KMS-11 (cell line): ENCODE measurements around the gene KRI1.
"Not testable (repeated sequence)": the region's sequence is repeated elsewhere in the genome, so short reads cannot be mapped to it uniquely, and the experiment has no call there.

Experiments
- H2AFZ ChIP-seq: fragments of 200-600 bp; sonication (generic); 2 replicates; pipeline ENCODE4 v1.6.1; 2016; ENCODE audit warnings: antibody characterized with exemption, mixed run types, low read depth
- H3K27ac ChIP-seq: fragments of 200-600 bp; sonication (generic); 2 replicates; pipeline ENCODE4 v1.6.1; 2016; ENCODE audit warnings: mild to moderate bottlenecking, mixed run types
- H3K27me3 ChIP-seq: fragments of 200-600 bp; sonication (generic); 2 replicates; pipeline ENCODE4 v1.6.1; 2017; ENCODE audit warnings: mild to moderate bottlenecking, low read depth, mixed run types, moderate library complexity; ENCODE audit not compliant: insufficient read depth
- H3K36me3 ChIP-seq: fragments of 200-600 bp; sonication (generic); 2 replicates; pipeline ENCODE4 v1.6.1; 2017; ENCODE audit warnings: mild to moderate bottlenecking, mixed run types; ENCODE audit not compliant: insufficient read depth
- H3K4me1 ChIP-seq: fragments of 200-600 bp; sonication (generic); 2 replicates; pipeline ENCODE4 v1.6.1; 2016; ENCODE audit warnings: mild to moderate bottlenecking, low read depth, mixed run types; ENCODE audit not compliant: poor library complexity, severe bottlenecking
- H3K4me2 ChIP-seq: fragments of 200-600 bp; sonication (generic); 2 replicates; pipeline ENCODE4 v1.7.0; 2016; ENCODE audit warnings: mild to moderate bottlenecking, mixed run types
- H3K4me3 ChIP-seq: fragments of 200-600 bp; sonication (generic); IDR thresholded peaks from 2 replicates; pipeline ENCODE4 v1.6.1; 2017; ENCODE audit warnings: low read depth, low read length, mixed read lengths; ENCODE audit not compliant: insufficient read depth
- H3K79me2 ChIP-seq: fragments of 200-600 bp; sonication (generic); 2 replicates; pipeline ENCODE4 v1.6.1; 2016; ENCODE audit warnings: low read depth, mixed run types; ENCODE audit not compliant: insufficient read depth
- H3K9ac ChIP-seq: fragments of 200-600 bp; sonication (generic); 2 replicates; pipeline ENCODE4 v1.6.1; 2016; ENCODE audit warnings: mild to moderate bottlenecking, mixed run types
- H4K20me1 ChIP-seq: fragments of 200-600 bp; sonication (generic); 2 replicates; pipeline ENCODE4 v1.6.1; 2016; ENCODE audit warnings: mild to moderate bottlenecking, mixed run types; ENCODE audit not compliant: insufficient read depth
- TF ChIP-seq, protein P1 (sequence below): fragments of 200-600 bp; sonication (generic); conservative IDR thresholded peaks from 2 replicates; pipeline ENCODE4 v1.6.1; 2017; ENCODE audit warnings: low read depth, mild to moderate bottlenecking, antibody characterized with exemption, low read length, moderate library complexity, mixed read lengths

Gene KRI1

DNA sequence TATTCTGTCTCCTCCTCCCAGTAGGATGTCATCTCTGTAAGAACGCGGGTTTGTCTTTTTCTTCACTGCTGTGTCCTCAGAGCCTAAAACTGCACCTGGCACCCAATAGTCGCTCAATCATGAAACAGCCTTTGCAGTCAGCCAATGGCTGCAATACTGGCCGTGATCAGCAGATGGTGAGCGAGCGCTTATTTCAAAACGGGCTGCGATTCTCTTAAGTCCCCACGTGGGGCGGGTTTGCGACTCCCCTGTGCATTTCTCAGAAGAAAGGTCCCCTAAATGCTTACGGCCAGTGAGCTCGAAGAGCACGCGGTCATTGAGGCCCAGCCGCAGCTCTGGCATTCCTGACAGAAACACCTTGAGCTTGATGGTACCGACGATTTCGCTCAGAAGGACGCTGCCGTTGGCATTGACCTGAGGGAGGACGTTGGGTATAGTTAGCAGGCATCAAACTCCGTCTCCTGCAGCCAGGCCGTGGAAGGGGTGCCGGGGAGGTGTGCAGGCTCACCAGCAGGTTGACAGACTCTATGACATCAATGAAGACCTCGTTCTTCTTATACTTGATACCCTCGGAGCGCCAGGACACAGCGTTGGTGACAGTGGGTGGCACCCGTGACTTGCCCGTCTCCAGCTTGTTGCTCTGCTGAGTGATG lies 15.3 kb upstream of the KRI1 start:
- H4K20me1 ChIP-seq, result no peaks in the 10 kb centered on the region
- no peaks in the 10 kb centered on the region for H3K4me1 ChIP-seq
- H3K4me3 ChIP-seq, result no peak overlapping the region
- peak overlapping the region; percentile 18; the same call in 1 of the 2 replicates for H3K4me2 ChIP-seq
- TF ChIP-seq, protein P1, sequence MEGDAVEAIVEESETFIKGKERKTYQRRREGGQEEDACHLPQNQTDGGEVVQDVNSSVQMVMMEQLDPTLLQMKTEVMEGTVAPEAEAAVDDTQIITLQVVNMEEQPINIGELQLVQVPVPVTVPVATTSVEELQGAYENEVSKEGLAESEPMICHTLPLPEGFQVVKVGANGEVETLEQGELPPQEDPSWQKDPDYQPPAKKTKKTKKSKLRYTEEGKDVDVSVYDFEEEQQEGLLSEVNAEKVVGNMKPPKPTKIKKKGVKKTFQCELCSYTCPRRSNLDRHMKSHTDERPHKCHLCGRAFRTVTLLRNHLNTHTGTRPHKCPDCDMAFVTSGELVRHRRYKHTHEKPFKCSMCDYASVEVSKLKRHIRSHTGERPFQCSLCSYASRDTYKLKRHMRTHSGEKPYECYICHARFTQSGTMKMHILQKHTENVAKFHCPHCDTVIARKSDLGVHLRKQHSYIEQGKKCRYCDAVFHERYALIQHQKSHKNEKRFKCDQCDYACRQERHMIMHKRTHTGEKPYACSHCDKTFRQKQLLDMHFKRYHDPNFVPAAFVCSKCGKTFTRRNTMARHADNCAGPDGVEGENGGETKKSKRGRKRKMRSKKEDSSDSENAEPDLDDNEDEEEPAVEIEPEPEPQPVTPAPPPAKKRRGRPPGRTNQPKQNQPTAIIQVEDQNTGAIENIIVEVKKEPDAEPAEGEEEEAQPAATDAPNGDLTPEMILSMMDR, result peak; percentile 91
- H3K36me3 ChIP-seq, result no peaks in the 10 kb centered on the region
- H3K27ac ChIP-seq, result no peak overlapping the region
- peak overlapping the region; percentile 63 for H2AFZ ChIP-seq
- no peak overlapping the region for H3K9ac ChIP-seq
- no peaks in the 10 kb centered on the region for H3K79me2 ChIP-seq
- peaks cover 23% of the 10 kb centered on the region for H3K27me3 ChIP-seq

DNA sequence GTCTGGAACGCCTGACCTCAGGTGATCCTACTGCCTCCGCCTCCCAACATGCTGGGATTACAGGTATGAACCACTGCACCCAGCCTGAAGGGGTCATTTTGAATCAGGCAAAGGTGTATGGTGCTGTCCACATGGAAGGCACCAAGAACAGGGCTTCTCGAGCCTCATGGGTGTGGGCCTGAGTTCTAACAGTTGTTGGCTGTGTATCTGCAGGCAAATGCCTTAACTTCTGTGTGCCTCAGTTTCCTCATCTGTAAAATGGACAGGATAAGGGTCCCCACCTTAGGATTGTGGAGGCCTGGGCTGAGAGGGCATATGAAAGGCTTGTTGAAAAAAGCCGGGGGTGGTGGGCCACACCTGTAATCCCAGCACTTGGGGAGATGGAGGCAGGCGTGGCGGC lies 12.1 kb upstream of the KRI1 start:
- H4K20me1 ChIP-seq, result no peaks in the 10 kb centered on the region
- no peaks in the 10 kb centered on the region for H3K79me2 ChIP-seq
- H3K4me3 ChIP-seq, result no peak overlapping the region
- no peaks in the 10 kb centered on the region for H3K36me3 ChIP-seq
- H3K4me1 ChIP-seq, result no peaks in the 10 kb centered on the region
- H3K4me2 ChIP-seq, result no peak overlapping the region
- TF ChIP-seq, protein P1, result no peak
- no peak overlapping the region for H3K27ac ChIP-seq
- peaks cover 4% of the 10 kb centered on the region; the same call in 1 of the 2 replicates for H3K27me3 ChIP-seq
- H3K9ac ChIP-seq, result no peak overlapping the region
- H2AFZ ChIP-seq, result no peak overlapping the region

DNA sequence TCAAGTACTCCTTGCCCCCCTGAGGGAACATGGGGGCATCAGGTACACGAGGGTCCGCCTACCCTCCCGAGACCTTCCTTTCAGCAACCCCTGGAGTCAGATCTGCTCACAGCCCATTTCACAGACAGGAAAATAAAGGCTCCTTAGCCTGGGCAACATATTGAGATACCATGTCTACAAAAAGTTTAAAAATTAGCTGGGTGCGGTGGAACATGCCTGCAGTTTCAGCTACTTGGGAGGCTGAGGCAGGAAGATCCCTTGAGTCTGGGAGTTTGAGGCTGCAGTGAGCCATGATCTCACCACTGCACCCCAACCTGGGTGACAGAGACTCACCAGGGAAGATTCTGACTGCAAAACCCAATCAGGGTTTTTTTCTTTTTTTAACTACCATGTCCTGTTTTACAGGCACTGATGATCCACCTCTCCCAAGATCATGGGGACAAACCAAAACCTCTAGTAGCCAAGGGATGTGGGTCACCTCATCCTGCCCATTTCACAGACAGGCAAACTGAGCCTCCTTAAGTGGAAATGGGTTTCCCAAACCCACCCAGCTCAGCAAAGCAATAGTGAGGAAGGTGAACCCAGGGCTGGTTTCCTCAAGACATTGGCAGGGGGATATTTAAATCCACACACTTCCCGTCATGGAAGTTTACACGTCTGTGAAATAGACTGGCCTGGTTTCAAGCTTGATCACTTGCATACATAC lies 9.4 kb upstream of the KRI1 start:
- Histone ChIP-seq H3K79me2 (no peaks in the 10 kb centered on the region), H3K4me1 (no peaks in the 10 kb centered on the region), H2AFZ (no peak overlapping the region), H4K20me1 (no peaks in the 10 kb centered on the region), H3K27me3 (peaks cover 3% of the 10 kb centered on the region; the same call in 1 of the 2 replicates), H3K4me2 (no peak overlapping the region), H3K36me3 (no peaks in the 10 kb centered on the region), H3K9ac (no peak overlapping the region), H3K4me3 (no peak overlapping the region), H3K27ac (no peak overlapping the region)
- TF ChIP-seq, protein P1, result no peak

GRCh38 chr19:10574462-10574861 lies 8.7 kb upstream of the KRI1 start:
- Histone ChIP-seq H3K4me2 (no peak overlapping the region), H3K36me3 (no peaks in the 10 kb centered on the region), H3K4me1 (peaks cover 7% of the 10 kb centered on the region), H2AFZ (no peak overlapping the region), H3K27me3 (peaks cover 3% of the 10 kb centered on the region; the same call in 1 of the 2 replicates), H3K79me2 (no peaks in the 10 kb centered on the region), H3K27ac (no peak overlapping the region), H3K4me3 (no peak overlapping the region), H4K20me1 (no peaks in the 10 kb centered on the region), H3K9ac (no peak overlapping the region)
- TF ChIP-seq, protein P1, result no peak

GRCh38 chr19:10573793-10574192 lies 8.0 kb upstream of the KRI1 start:
- H3K4me2 ChIP-seq, H3K79me2 ChIP-seq, H2AFZ ChIP-seq, H3K4me1 ChIP-seq, H3K9ac ChIP-seq, H4K20me1 ChIP-seq, H3K36me3 ChIP-seq, H3K4me3 ChIP-seq, H3K27me3 ChIP-seq, H3K27ac ChIP-seq: not testable (repeated sequence)
